A549 (cell line): Measurements from ENCODE around the gene MAST3. TPM values are rescaled to one million over a fixed set of nuclear protein-coding genes. Genes with fewer than 3 reads are reported as not detected.

Experiments
- ATAC-seq, 2 experiments: fragments of 200-7000 bp in 1 of 2; fragments of >200 bp in 1 of 2; cut with Nextera tagmentation in 1 of 2; cut with Tn5 transposase in 1 of 2; 3 replicates each; pipeline versions ENCODE4 v1.8.0 to v1.9.1; 2018 to 2020; ENCODE audit warnings: mild to moderate bottlenecking in 1 of 2, moderate library complexity in 1 of 2
- CTCF ChIA-PET: fragments of 300-600 bp; sonication (Branson Sonifier 250); formaldehyde crosslinking; extraction: SDS; loops from one replicate; lab custom pipeline; 2021; ENCODE audit warnings: antibody characterized with exemption, inconsistent platforms; lab: Yijun Ruan, JAX
- POLR2A ChIA-PET: fragments of 350-600 bp; formaldehyde crosslinking; extraction: SDS; loops from one replicate; lab custom pipeline; 2021; ENCODE audit warnings: antibody characterized with exemption, inconsistent platforms; lab: Yijun Ruan, JAX
- DNase-seq, 2 experiments: peaks; one replicate each; pipeline versions ENCODE4 v3.0.0 to v3.0.0-alpha.2; 2011 to 2016; ENCODE audit warnings: low read depth in 1 of 2, low spot score in 1 of 2
- FAIRE-seq: peaks from 2 replicates; lab custom pipeline; 2011; peaks lifted over from hg19 to GRCh38; lab: Jason Lieb, UNC
- H3K27ac ChIP-seq, 2 experiments: fragments of >200 bp; sonication (Bioruptor Twin); formaldehyde crosslinking; 3 replicates each; pipeline ENCODE4 v1.5.1; 2016 to 2017
- H3K4me1 ChIP-seq: fragments of >200 bp; sonication (Bioruptor Twin); formaldehyde crosslinking; 3 replicates; pipeline ENCODE4 v1.6.1; 2016
- H3K4me2 ChIP-seq: fragments of >200 bp; sonication (Bioruptor Twin); formaldehyde crosslinking; 3 replicates; pipeline ENCODE4 v1.6.1; 2016
- H3K4me3 ChIP-seq: fragments of >200 bp; sonication (Bioruptor Twin); formaldehyde crosslinking; 3 replicates; pipeline ENCODE4 v1.5.1; 2016
- H3K9me3 ChIP-seq: fragments of >200 bp; sonication (Bioruptor Twin); formaldehyde crosslinking; 3 replicates; pipeline ENCODE4 v1.6.1; 2016
- BCL3 ChIP-seq: fragments of >200 bp; sonication (Bioruptor Twin); formaldehyde crosslinking; IDR thresholded peaks from 3 replicates; pipeline ENCODE4 v1.6.1; 2016
- BHLHE40 ChIP-seq: IDR thresholded peaks from 2 replicates; pipeline ENCODE4 v1.6.1; 2012; ENCODE audit warnings: low read depth, low read length, inconsistent platforms
- CBX8 ChIP-seq: fragments of 200-600 bp; sonication (generic); IDR thresholded peaks from 2 replicates; pipeline ENCODE4 v1.6.1; 2016
- ESRRA ChIP-seq: fragments of 150-350 bp; IDR thresholded peaks from 2 replicates; pipeline ENCODE4 v1.6.1; 2014; ENCODE audit warnings: mild to moderate bottlenecking, low read length, borderline replicate concordance
- FOXS1 ChIP-seq: fragments of 250-450 bp; sonication (Bioruptor Pico); IDR thresholded peaks from 2 replicates; pipeline ENCODE4 v1.5.0; 2020; ENCODE audit warnings: mild to moderate bottlenecking, moderate library complexity
- HES2 ChIP-seq: fragments of >200 bp; sonication (Bioruptor Twin); formaldehyde crosslinking; IDR thresholded peaks from 2 replicates; pipeline ENCODE4 v1.6.1; 2016
- HEYL ChIP-seq: fragments of 250-450 bp; sonication (Bioruptor Pico); IDR thresholded peaks from 2 replicates; pipeline ENCODE4 v1.8.0; 2021; ENCODE audit warnings: mild to moderate bottlenecking, moderate library complexity
- HOXA7 ChIP-seq: fragments of 250-450 bp; sonication (Bioruptor Pico); IDR thresholded peaks from 2 replicates; pipeline ENCODE4 v1.5.0; 2020; ENCODE audit warnings: mild to moderate bottlenecking, moderate library complexity
- HOXB5 ChIP-seq: fragments of 250-450 bp; sonication (Bioruptor Pico); IDR thresholded peaks from 2 replicates; pipeline ENCODE4 v1.5.0; 2020; ENCODE audit warnings: mild to moderate bottlenecking, moderate library complexity
- KDM1A ChIP-seq: fragments of 200-600 bp; sonication (generic); IDR thresholded peaks from 2 replicates; pipeline ENCODE4 v1.6.1; 2016; ENCODE audit warnings: low read depth, mild to moderate bottlenecking
- MAZ ChIP-seq: fragments of 150-350 bp; IDR thresholded peaks from 2 replicates; pipeline ENCODE4 v1.6.1; 2014; ENCODE audit warnings: antibody characterized with exemption, low read depth, low read length, borderline replicate concordance
- NFE2L2 ChIP-seq: fragments of 150-350 bp; conservative IDR thresholded peaks from 2 replicates; pipeline ENCODE4 v1.6.1; 2014; ENCODE audit warnings: low read length
- NR3C1 ChIP-seq: fragments of >200 bp; sonication (Bioruptor Twin); formaldehyde crosslinking; IDR thresholded peaks from 3 replicates; pipeline ENCODE4 v1.6.1; 2017
- POLR2AphosphoS2 ChIP-seq: conservative IDR thresholded peaks from 2 replicates; pipeline ENCODE4 v1.6.1; 2012; ENCODE audit warnings: low read length, improper control_type of control experiment, inconsistent platforms
- RNF2 ChIP-seq: fragments of 200-600 bp; sonication (generic); IDR thresholded peaks from 2 replicates; pipeline ENCODE4 v1.6.1; 2016; ENCODE audit warnings: low read depth, mild to moderate bottlenecking, antibody characterized with exemption, moderate library complexity, borderline replicate concordance
- TFCP2L1 ChIP-seq: fragments of 250-450 bp; sonication (Bioruptor Pico); IDR thresholded peaks from 2 replicates; pipeline ENCODE4 v1.5.0; 2021; ENCODE audit warnings: mild to moderate bottlenecking
- TP53 ChIP-seq: fragments of 250-450 bp; sonication (Bioruptor Pico); IDR thresholded peaks from 2 replicates; pipeline ENCODE4 v1.5.0; 2021; ENCODE audit warnings: mild to moderate bottlenecking, moderate library complexity
- ZFP36 ChIP-seq: fragments of 450-650 bp; IDR thresholded peaks from 2 replicates; pipeline ENCODE4 v1.6.1; 2014; ENCODE audit warnings: borderline replicate concordance; ENCODE audit not compliant: partially characterized antibody
- ZNF302 ChIP-seq: fragments of 250-450 bp; sonication (Bioruptor Pico); IDR thresholded peaks from 2 replicates; pipeline ENCODE4 v1.9.0; 2021; ENCODE audit warnings: inconsistent platforms, mild to moderate bottlenecking, moderate library complexity
- WGBS: methylation state at CpG from one replicate; pipeline ENCODE4 v1.1.6; 2017; ENCODE audit errors: missing lambda C conversion rate; 5-methylcytosine and 5-hydroxymethylcytosine counted together
- polyA plus RNA-seq, 4 experiments: library from polyadenylated mRNA; depleted of rRNA in 3 of 4; stranded (reverse); fragments of >200 nt; fragmentation: RNase III in 1 of 4; extraction: RNeasy Plus Mini Kit Qiagen cat#74134 plus additional on column Dnase treatment in 1 of 4; gene quantifications; 2 replicates in 3 of 4; 3 replicates in 1 of 4; pipeline ENCODE4 v1.2.3, GENCODE V29; 2011 to 2017
- TF ChIP-seq, protein P1 (sequence below): fragments of 450-650 bp; IDR thresholded peaks from 2 replicates; pipeline ENCODE4 v1.6.1; 2014; ENCODE audit warnings: antibody characterized with exemption
- TF ChIP-seq, protein P2 (sequence below): IDR thresholded peaks from 2 replicates; pipeline ENCODE4 v1.6.1; 2012

The MAST3 gene
- polyA plus RNA-seq, 2 of the 4 experiments (the other 2 are of a cell fraction): 1.3 to 2.5 TPM

DNA sequence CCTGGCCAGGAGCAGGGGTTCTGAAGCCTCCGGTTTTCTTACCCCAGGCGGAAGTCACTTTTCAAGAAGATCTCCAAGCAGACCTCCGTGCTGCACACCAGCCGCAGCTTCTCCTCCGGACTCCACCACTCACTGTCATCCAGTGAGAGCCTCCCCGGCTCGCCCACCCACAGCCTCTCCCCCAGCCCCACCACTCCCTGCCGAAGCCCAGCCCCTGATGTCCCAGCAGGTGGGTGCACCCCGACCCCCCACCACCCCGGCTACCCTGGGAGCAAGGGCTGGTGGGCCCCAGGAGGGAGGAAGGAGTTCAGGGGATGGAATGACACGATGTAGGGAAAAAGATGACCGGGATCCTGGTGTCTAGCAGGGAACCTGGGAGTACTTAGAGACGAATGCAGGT is 49.8 kb downstream of the MAST3 start:
- Histone ChIP-seq H3K4me1 (peaks cover 7% of the 10 kb centered on the region), H3K4me3 (no peak overlapping the region), H3K4me2 (no peak overlapping the region), H3K9me3 (no peaks in the 10 kb centered on the region)
- DNase-seq (no peak), FAIRE-seq (no peak)
- POLR2A ChIA-PET: no interaction called here
- no peak for TF ChIP-seq HOXA7 (CRISPR knock-in tag)
- TF ChIP-seq NR3C1: no peak
- no peak for TF ChIP-seq ZFP36
- TF ChIP-seq BHLHE40: no peak
- TF ChIP-seq, all 56 proteins: peak for 0
- H3K27ac ChIP-seq: no peak overlapping the region
- CTCF ChIA-PET: no interaction called here
- 85% methylated on average over 3 of the region's 13 CpGs for WGBS
- no peak for ATAC-seq

DNA sequence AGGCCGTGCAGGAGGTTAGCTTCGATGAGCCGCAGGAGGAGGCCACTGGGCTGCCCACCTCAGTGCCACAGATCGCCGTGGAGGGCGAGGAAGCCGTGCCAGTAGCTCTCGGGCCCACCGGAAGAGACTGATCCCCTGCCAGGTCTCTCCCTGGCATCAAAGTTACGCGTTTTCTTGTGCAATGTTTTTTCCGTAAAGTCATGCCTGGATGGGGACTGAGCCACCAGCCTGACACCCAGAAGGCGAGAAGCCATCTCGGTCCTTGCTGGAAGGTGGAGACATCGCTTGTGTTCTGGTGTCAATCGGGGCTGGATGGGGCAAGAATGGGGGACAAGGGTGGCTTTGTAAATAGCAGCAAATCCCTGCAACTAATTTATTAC is 52.0 kb downstream of the MAST3 start:
- Histone ChIP-seq H3K4me2 (no peak overlapping the region), H3K4me1 (peaks cover 13% of the 10 kb centered on the region), H3K4me3 (no peak overlapping the region), H3K27ac (no peak overlapping the region), H3K9me3 (no peaks in the 10 kb centered on the region)
- ATAC-seq: no peak
- ChIA-PET CTCF (interaction anchor here (0.9 to 2.4 kb wide), 5 partner anchors 12 to 102 kb away, joined by 3 to 6 read pairs (median 4); no protein-coding TSS in a partner anchor), POLR2A (no interaction called here)
- no peak for DNase-seq
- 90% methylated on average over 16 of the region's 16 CpGs for WGBS
- no peak for FAIRE-seq
- TF ChIP-seq HES2 (no peak), HEYL (CRISPR knock-in tag) (no peak), HOXA7 (CRISPR knock-in tag) (no peak), POLR2AphosphoS2 (no peak), ESRRA (no peak), TP53 (CRISPR knock-in tag) (no peak), KDM1A (no peak), MAZ (no peak), BCL3 (no peak), FOXS1 (CRISPR knock-in tag) (no peak), HOXB5 (CRISPR knock-in tag) (no peak)
- TF ChIP-seq, protein P1, sequence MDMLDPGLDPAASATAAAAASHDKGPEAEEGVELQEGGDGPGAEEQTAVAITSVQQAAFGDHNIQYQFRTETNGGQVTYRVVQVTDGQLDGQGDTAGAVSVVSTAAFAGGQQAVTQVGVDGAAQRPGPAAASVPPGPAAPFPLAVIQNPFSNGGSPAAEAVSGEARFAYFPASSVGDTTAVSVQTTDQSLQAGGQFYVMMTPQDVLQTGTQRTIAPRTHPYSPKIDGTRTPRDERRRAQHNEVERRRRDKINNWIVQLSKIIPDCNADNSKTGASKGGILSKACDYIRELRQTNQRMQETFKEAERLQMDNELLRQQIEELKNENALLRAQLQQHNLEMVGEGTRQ: no peak

GRCh38 chr19:18150776-18151624 is 53.4 kb downstream of the MAST3 start:
- Histone ChIP-seq H3K4me2 (peak overlapping the region; percentile 86), H3K9me3 (no peaks in the 10 kb centered on the region), H3K27ac (peak overlapping the region; percentile 85 to 95), H3K4me1 (peaks cover 14% of the 10 kb centered on the region), H3K4me3 (no peak overlapping the region; the same call in 2 of the 3 replicates)
- no peak for TF ChIP-seq BHLHE40
- no peak for TF ChIP-seq CBX8
- TF ChIP-seq, protein P2, sequence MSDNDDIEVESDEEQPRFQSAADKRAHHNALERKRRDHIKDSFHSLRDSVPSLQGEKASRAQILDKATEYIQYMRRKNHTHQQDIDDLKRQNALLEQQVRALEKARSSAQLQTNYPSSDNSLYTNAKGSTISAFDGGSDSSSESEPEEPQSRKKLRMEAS: no peak
- TF ChIP-seq ZNF302 (CRISPR knock-in tag): no peak
- no peak for TF ChIP-seq RNF2
- no peak for TF ChIP-seq NFE2L2
- TF ChIP-seq TFCP2L1 (CRISPR knock-in tag): no peak
- WGBS: 92% methylated on average over 12 of the region's 18 CpGs
- POLR2A ChIA-PET: interaction anchor here (0.6 kb wide), 1 partner anchor 13 kb away, joined by 3 read pairs; no protein-coding TSS in a partner anchor
- CTCF ChIA-PET: interaction anchor here (0.6 to 2.4 kb wide), 13 partner anchors 8 to 218 kb away, joined by 3 to 10 read pairs (median 5); partner anchors contain the start of gene CCDC124
- DNase-seq (no peak), FAIRE-seq (no peak), ATAC-seq (no peak)
